Neural progenitor cell (in vitro differentiated cells): Measurements from ENCODE around the gene WDR5. TPM values are rescaled to one million over a fixed set of nuclear protein-coding genes. Genes with fewer than 3 reads are reported as not detected.
A peak's percentile ranks its signal among the peaks of the same experiment; 100 is the strongest.

ENCODE experiments used
- DNase-seq: peaks from one replicate; pipeline ENCODE4 v3.0.0-alpha.2; 2016; ENCODE audit warnings: low spot score
- H2AFZ ChIP-seq: fragments of 200-600 bp; sonication (generic); replicated peaks from 2 replicates; pipeline ENCODE4 v1.6.1; 2016; ENCODE audit warnings: antibody characterized with exemption
- H3F3A ChIP-seq: fragments of 200-600 bp; sonication (generic); 2 replicates; pipeline ENCODE4 v1.6.1; 2016; ENCODE audit warnings: antibody characterized with exemption, low read depth
- H3K27ac ChIP-seq: fragments of 200-600 bp; sonication (generic); 2 replicates; pipeline ENCODE4 v1.5.1; 2016; ENCODE audit warnings: mild to moderate bottlenecking
- H3K27me3 ChIP-seq: fragments of 200-600 bp; sonication (generic); 2 replicates; pipeline ENCODE4 v1.6.1; 2016; ENCODE audit warnings: mild to moderate bottlenecking, moderate library complexity
- H3K36me3 ChIP-seq: fragments of 200-600 bp; sonication (generic); 2 replicates; pipeline ENCODE4 v1.5.1; 2016
- H3K4me1 ChIP-seq: fragments of 200-600 bp; sonication (generic); 2 replicates; pipeline ENCODE4 v1.6.1; 2016; ENCODE audit warnings: mixed run types
- H3K4me2 ChIP-seq: fragments of 200-600 bp; sonication (generic); 2 replicates; pipeline ENCODE4 v1.6.1; 2016
- H3K4me3 ChIP-seq: fragments of 200-600 bp; sonication (generic); 2 replicates; pipeline ENCODE4 v1.5.1; 2016
- H3K79me2 ChIP-seq: fragments of 200-600 bp; sonication (generic); 2 replicates; pipeline ENCODE4 v1.6.1; 2016; ENCODE audit warnings: low read depth
- H3K9ac ChIP-seq: fragments of 200-600 bp; sonication (generic); 2 replicates; pipeline ENCODE4 v1.6.1; 2016
- H3K9me3 ChIP-seq: fragments of 200-600 bp; sonication (generic); 2 replicates; pipeline ENCODE4 v1.5.1; 2016; ENCODE audit warnings: low read depth
- H4K20me1 ChIP-seq: fragments of 200-600 bp; sonication (generic); 2 replicates; pipeline ENCODE4 v1.6.1; 2016; ENCODE audit warnings: low read depth
- H3K27ac Mint-ChIP-seq: 3 replicates; pipeline ENCODE4 v1.8.0; 2021; ENCODE audit warnings: mixed read lengths
- H3K27me3 Mint-ChIP-seq: 2 replicates; pipeline ENCODE4 v1.8.0; 2022; ENCODE audit warnings: low read depth, mild to moderate bottlenecking, inconsistent platforms, moderate library complexity, mixed read lengths; ENCODE audit not compliant: insufficient read depth
- H3K36me3 Mint-ChIP-seq: 3 replicates; pipeline ENCODE4 v1.8.0; 2021; ENCODE audit warnings: mixed read lengths
- H3K4me1 Mint-ChIP-seq: 3 replicates; pipeline ENCODE4 v1.8.0; 2021; ENCODE audit warnings: mixed read lengths
- H3K4me3 Mint-ChIP-seq: 3 replicates; pipeline ENCODE4 v1.8.0; 2021; ENCODE audit warnings: mild to moderate bottlenecking, moderate library complexity, mixed read lengths
- H3K9me3 Mint-ChIP-seq: 3 replicates; pipeline ENCODE4 v1.8.0; 2020; ENCODE audit warnings: mixed read lengths
- CTCF ChIP-seq: fragments of 200-600 bp; sonication (generic); IDR thresholded peaks from 2 replicates; pipeline ENCODE4 v1.5.1; 2017; ENCODE audit warnings: antibody characterized with exemption, mild to moderate bottlenecking
- EZH2 ChIP-seq: fragments of 200-600 bp; sonication (generic); IDR thresholded peaks from 2 replicates; pipeline ENCODE4 v1.6.1; 2017; ENCODE audit warnings: antibody characterized with exemption, mild to moderate bottlenecking, moderate library complexity
- EZH2phosphoT487 ChIP-seq: fragments of 200-600 bp; sonication (generic); IDR thresholded peaks from 2 replicates; pipeline ENCODE4 v1.6.1; 2017; ENCODE audit warnings: antibody characterized with exemption
- total RNA-seq: library from RNA; depleted of rRNA; stranded (reverse); fragments of >200 nt; gene quantifications from 2 replicates; pipeline ENCODE4 v1.2.3, GENCODE V29; 2015; ENCODE audit warnings: low replicate concordance

The WDR5 gene
- total RNA-seq, 1 donor from 2014 or later = 26.7 TPM

- H3K27ac ChIP-seq = no peak overlapping the region
Measured at GRCh38 chr9:134163371-134164196, 27.7 kb downstream of the WDR5 start.

GRCh38 chr9:134164879-134165278, 29.0 kb downstream of the WDR5 start:
- Mint-ChIP-seq H3K4me3 (no peak overlapping the region), H3K9me3 (peaks cover 6% of the 10 kb centered on the region), H3K4me1 (peaks cover 7% of the 10 kb centered on the region), H3K27me3 (peaks cover 5% of the 10 kb centered on the region), H3K27ac (no peak overlapping the region), H3K36me3 (peaks cover 5% of the 10 kb centered on the region)
- H3K27me3 ChIP-seq = peaks cover 16% of the 10 kb centered on the region
- peaks cover 16% of the 10 kb centered on the region for H3F3A ChIP-seq
- no peak overlapping the region for H3K4me2 ChIP-seq
- no peaks in the 10 kb centered on the region for H4K20me1 ChIP-seq
- no peak overlapping the region for H3K9ac ChIP-seq
- DNase-seq = no peak
- no peak overlapping the region for H2AFZ ChIP-seq
- peaks cover 5% of the 10 kb centered on the region for H3K79me2 ChIP-seq
- no peaks in the 10 kb centered on the region for H3K4me1 ChIP-seq
- TF ChIP-seq CTCF = no peak
- TF ChIP-seq EZH2phosphoT487 = no peak
- TF ChIP-seq EZH2 = no peak
- H3K4me3 ChIP-seq = no peak overlapping the region
- no peak overlapping the region for H3K27ac ChIP-seq
- no peaks in the 10 kb centered on the region for H3K36me3 ChIP-seq
- H3K9me3 ChIP-seq = no peaks in the 10 kb centered on the region

More at GRCh38 chr9:134163371-134164196, 27.7 kb downstream of the WDR5 start:
- peak; percentile 38 for TF ChIP-seq EZH2phosphoT487
- peak; percentile 19 for TF ChIP-seq CTCF
- no peak for TF ChIP-seq EZH2
- Histone ChIP-seq H3K79me2 (peaks cover 5% of the 10 kb centered on the region), H3K9ac (no peak overlapping the region), H3K9me3 (no peaks in the 10 kb centered on the region), H3K36me3 (no peaks in the 10 kb centered on the region), H3F3A (peaks cover 22% of the 10 kb centered on the region), H3K27me3 (peaks cover 16% of the 10 kb centered on the region), H3K4me2 (no peak overlapping the region), H4K20me1 (no peaks in the 10 kb centered on the region), H3K4me3 (no peak overlapping the region), H3K4me1 (no peaks in the 10 kb centered on the region), H2AFZ (no peak overlapping the region)
- H3K4me1 Mint-ChIP-seq = peaks cover 7% of the 10 kb centered on the region
- DNase-seq = peak; percentile 57
- H3K9me3 Mint-ChIP-seq = peaks cover 5% of the 10 kb centered on the region
- no peaks in the 10 kb centered on the region for H3K27me3 Mint-ChIP-seq
- no peak overlapping the region for H3K27ac Mint-ChIP-seq
- H3K4me3 Mint-ChIP-seq = no peak overlapping the region
- H3K36me3 Mint-ChIP-seq = peaks cover 5% of the 10 kb centered on the region

- no peak overlapping the region for H3K27ac Mint-ChIP-seq
- Histone ChIP-seq H3F3A (peaks cover 8% of the 10 kb centered on the region), H3K4me3 (no peak overlapping the region), H3K9ac (no peak overlapping the region), H3K79me2 (peaks cover 5% of the 10 kb centered on the region), H3K4me1 (no peaks in the 10 kb centered on the region), H3K27me3 (peaks cover 16% of the 10 kb centered on the region), H3K27ac (no peak overlapping the region), H3K36me3 (no peaks in the 10 kb centered on the region), H4K20me1 (no peaks in the 10 kb centered on the region), H3K9me3 (no peaks in the 10 kb centered on the region), H3K4me2 (no peak overlapping the region), H2AFZ (no peak overlapping the region)
- peaks cover 5% of the 10 kb centered on the region for H3K36me3 Mint-ChIP-seq
- TF ChIP-seq EZH2 (no peak), EZH2phosphoT487 (no peak), CTCF (no peak)
- H3K9me3 Mint-ChIP-seq = peaks cover 6% of the 10 kb centered on the region
- H3K4me1 Mint-ChIP-seq = peaks cover 7% of the 10 kb centered on the region
- peaks cover 5% of the 10 kb centered on the region for H3K27me3 Mint-ChIP-seq
- H3K4me3 Mint-ChIP-seq = no peak overlapping the region
- DNase-seq = peak; percentile 40
Measured at GRCh38 chr9:134165357-134166315, 29.8 kb downstream of the WDR5 start.
